Tracheal epithelial cell (primary cell): ENCODE data around the gene PHF19. TPM values are rescaled to one million over a fixed set of nuclear protein-coding genes. Genes with fewer than 3 reads are reported as not detected.

ENCODE experiments used
- total RNA-seq: library from RNA; depleted of rRNA; stranded (reverse); fragments of >200 nt; gene quantifications from 2 replicates; pipeline ENCODE4 v1.2.1, GENCODE V29; 2014

The PHF19 gene
- 7.0 and 7.7 TPM in 2 replicates for total RNA-seq

DNA sequence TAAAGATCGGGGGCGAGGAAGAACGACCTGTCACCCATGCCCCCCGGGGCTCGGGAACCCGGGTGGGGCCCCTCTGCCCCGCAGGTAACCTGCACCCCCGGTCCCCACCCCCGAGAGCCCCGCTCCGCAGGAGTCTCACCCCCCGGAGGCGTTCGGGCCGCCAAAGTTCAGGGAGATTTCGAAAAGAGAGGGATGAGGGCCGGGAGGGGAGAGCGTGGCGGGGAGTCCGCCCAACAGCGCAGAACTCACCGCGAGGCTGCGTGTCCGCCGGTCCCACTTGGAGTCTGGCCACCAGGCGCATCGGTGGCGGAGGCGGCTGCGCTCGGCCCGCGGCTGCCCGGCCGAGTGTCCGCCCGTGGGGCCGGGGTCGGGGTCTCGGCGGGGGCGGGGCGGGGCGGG is at the start of gene PHF19:
Gene PHF19, minus strand, starts transcription at position 347 of the 399 bp plus-strand sequence. CDS start 2,447 bp downstream, outside the sequence.

DNA sequence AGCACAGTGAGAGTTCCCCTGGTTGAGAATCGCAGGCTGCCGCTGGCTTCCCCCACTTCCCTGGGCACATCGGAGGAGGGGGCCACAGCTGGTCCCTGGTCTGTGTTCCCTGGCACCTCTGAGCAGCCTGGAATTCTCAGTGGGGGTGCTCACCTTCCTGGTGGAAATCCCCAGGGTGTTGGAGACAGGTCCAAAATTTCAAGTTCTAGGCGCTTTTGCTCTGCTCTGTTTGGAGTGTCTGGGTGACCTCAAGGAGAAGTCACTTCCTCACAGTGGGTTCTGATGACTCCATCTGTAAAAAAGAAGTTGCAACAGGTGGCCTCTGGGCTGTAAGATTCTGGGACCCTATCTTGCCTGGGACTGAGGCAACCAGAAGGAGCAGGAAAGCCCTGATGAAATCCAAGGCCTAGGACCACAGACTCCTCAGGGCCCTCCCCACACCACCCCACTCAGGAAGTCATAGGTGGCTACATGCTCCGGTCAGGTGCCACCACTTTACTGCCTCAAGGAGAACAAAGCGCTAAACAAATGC is 49.5 kb upstream of the PHF19 start, which contains the start of gene TRAF1:
Gene TRAF1, minus strand, starts transcription at position 400 of the 532 bp plus-strand sequence. CDS start 721 bp downstream, outside the sequence.

DNA sequence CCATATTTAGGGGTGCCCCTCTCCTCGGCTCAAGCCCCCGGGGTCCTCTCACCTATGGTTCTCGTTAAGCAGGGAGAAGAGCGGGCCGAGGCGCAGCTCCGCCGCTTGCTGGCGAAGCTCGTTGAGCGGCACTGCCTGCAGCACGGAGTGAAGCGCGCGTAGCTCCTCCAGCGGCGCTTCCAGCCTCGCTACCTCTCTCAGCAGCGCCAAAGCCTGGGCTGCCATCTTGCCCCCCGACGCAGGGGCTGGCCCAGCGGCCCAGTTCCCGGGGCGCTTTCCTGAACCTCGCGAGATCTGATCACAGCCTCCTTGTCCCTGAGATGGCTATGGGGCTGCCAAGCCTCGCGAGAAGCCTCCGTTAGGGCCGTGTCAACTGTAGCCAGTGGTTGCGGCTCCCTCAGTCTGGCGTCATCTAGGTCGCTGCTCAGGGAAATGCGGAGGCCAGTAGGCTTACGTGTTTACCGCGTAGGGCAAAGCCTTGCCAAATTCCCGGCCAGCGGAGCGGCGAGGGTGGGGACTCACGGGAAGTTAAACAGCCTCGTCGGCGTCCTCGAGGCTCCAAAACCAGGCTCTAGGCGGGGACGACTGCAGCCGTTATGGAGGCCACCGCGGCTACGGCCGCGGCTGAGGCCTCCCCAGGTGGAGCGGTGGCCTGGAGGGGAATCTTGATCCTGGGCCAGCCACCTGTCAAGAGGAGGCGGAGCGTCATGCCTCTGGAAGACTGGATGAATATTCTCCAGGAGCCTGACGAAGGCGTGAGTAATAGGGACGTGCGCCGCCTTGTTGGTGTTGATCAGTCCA is 34.1 kb downstream of the PHF19 start, which contains the start of gene PSMD5:
Gene PSMD5, minus strand, starts transcription at position 238 of the 801 bp plus-strand sequence. Its CDS starts 13 bp downstream, at position 225.

Other genes starting within 250 kb of the PHF19 start
- gene MEGF9, start 162.7 kb downstream of the PHF19 start, total RNA-seq = 8.2 and 11.7 TPM in 2 replicates
- gene FBXW2, start 83.8 kb downstream of the PHF19 start, total RNA-seq = 28.4 and 37.1 TPM in 2 replicates
- gene PSMD5, start 34.3 kb downstream of the PHF19 start, total RNA-seq = 15.9 and 23.2 TPM in 2 replicates
- gene TRAF1, start 49.6 kb upstream of the PHF19 start, total RNA-seq = 0.85 and 6.3 TPM in 2 replicates
- 0.48 and 1.7 TPM in 2 replicates for gene C5, start 173.1 kb upstream of the PHF19 start, total RNA-seq
- gene CNTRL, start 197.8 kb upstream of the PHF19 start, total RNA-seq = 2.4 and 5.5 TPM in 2 replicates